ENCODE results near the gene DHRS3. TPM values are rescaled to one million over a fixed set of nuclear protein-coding genes. Genes with fewer than 3 reads are reported as not detected.

Gene DHRS3
- total RNA-seq, 1 experiment from 2014 or later: 154 TPM

DNA sequence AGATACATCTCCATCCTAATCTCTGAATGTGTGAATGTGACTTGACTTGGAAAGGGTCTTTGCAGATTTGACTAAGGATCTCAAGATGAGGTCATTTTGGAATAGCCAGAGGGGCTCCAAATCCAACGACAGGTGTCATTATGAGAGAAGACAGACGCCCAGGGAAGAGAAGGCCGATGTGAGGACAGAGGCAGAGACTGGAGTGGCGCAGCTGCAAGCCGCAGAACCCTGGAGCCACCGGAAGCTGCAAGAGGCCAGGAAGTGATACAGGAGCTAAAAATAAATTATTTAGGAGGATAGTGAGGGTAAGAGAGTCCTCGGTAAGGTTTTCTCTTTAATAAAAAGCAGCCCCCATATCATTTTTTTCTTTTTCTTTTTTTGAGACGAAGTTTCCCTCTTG is 16.1 kb upstream of the DHRS3 start:
- Histone ChIP-seq H4K20me1 (ENCODE audit: insufficient read depth) (no peaks in the 10 kb centered on the region), H3K36me3 (ENCODE audit: low read depth) (no peaks in the 10 kb centered on the region), H3K4me3 (no peak overlapping the region), H3K79me2 (ENCODE audit: low read depth) (no peaks in the 10 kb centered on the region), H3K9me3 (ENCODE audit: insufficient read depth, low read depth) (no peaks in the 10 kb centered on the region), H2AFZ (no peak overlapping the region), H3F3A (ENCODE audit: insufficient read depth, low read depth) (no peaks in the 10 kb centered on the region), H3K27ac (no peak overlapping the region), H3K9me2 (ENCODE audit: insufficient read depth) (no peaks in the 10 kb centered on the region), H3K4me1 (replicated peaks; ENCODE audit: insufficient read depth) (no peaks in the 10 kb centered on the region), H3K4me2 (no peak overlapping the region), H3K27me3 (ENCODE audit: insufficient read depth, low read depth) (no peaks in the 10 kb centered on the region)
- BruUV-seq (replicated peaks): no TSS peak
- POLR2A ChIA-PET (ENCODE audit: unreplicated experiment): no interaction called here
- CTCF ChIA-PET: no interaction called here
- intact Hi-C loops (cut with micrococcal nuclease; ENCODE audit: unreplicated experiment): no loop called here
- no peak for TF ChIP-seq EZH2 (IDR thresholded peaks at IDR 0.05; ENCODE audit: low read depth)
- no peak for TF ChIP-seq CTCF (conservative IDR thresholded peaks at IDR 0.05)
- no peak for DNase-seq

GRCh38 chr1:12631571-12631970 is 13.6 kb upstream of the DHRS3 start:
- no peak overlapping the region for H3K4me2 ChIP-seq
- no peak overlapping the region for H2AFZ ChIP-seq
- H3K9me3 ChIP-seq (ENCODE audit: insufficient read depth, low read depth): no peaks in the 10 kb centered on the region
- H3K4me1 ChIP-seq (replicated peaks; ENCODE audit: insufficient read depth): no peaks in the 10 kb centered on the region
- TF ChIP-seq CTCF (conservative IDR thresholded peaks at IDR 0.05): no peak
- TF ChIP-seq EZH2 (IDR thresholded peaks at IDR 0.05; ENCODE audit: low read depth): no peak
- H3F3A ChIP-seq (ENCODE audit: insufficient read depth, low read depth): no peaks in the 10 kb centered on the region
- no peaks in the 10 kb centered on the region for H3K9me2 ChIP-seq (ENCODE audit: insufficient read depth)
- intact Hi-C loops (cut with micrococcal nuclease; ENCODE audit: unreplicated experiment): no loop called here
- H3K79me2 ChIP-seq (ENCODE audit: low read depth): no peaks in the 10 kb centered on the region
- no peak overlapping the region for H3K4me3 ChIP-seq
- H3K36me3 ChIP-seq (ENCODE audit: low read depth): no peaks in the 10 kb centered on the region
- no TSS peak for BruUV-seq (replicated peaks)
- ChIA-PET CTCF (interaction anchor here (0.6 to 0.7 kb wide), 2 partner anchors 11 to 1369 kb away, joined by 3 to 13 read pairs; no protein-coding TSS in a partner anchor), POLR2A (ENCODE audit: unreplicated experiment) (interaction anchor here (0.6 kb wide), 1 partner anchor 286 kb away, joined by 4 read pairs; no protein-coding TSS in a partner anchor)
- no peak for DNase-seq
- H3K27me3 ChIP-seq (ENCODE audit: insufficient read depth, low read depth): no peaks in the 10 kb centered on the region
- H4K20me1 ChIP-seq (ENCODE audit: insufficient read depth): no peaks in the 10 kb centered on the region
- no peak overlapping the region for H3K27ac ChIP-seq

DNA sequence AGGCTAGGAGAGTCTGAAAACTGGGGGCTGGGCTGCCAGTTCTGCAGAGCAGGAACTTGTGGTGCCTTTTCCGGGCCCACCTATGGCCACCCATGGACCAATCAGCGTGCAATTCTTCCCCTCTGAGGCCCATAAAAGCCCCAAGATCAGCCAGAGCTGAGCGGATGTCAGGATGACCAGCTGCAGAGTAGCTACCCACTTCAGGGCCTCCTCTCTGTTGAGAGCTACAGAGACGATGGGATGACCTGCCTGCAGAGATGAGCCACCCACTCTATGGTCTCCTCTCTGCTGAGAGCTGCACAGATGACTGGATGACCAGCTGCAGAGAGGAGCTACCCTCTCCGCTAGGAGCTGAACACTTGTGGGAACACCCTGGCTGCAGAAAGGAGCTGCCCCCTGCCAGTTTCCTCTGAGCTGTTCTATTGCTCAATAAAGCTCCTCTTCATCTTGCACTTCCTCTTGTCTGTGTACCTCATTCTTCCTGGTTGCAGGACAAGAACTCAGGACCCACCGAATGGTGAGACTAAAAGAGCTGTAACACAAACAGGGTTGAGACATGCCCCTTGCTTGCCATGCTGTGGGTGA is 13.0 kb upstream of the DHRS3 start:
- Histone ChIP-seq H3K9me3 (ENCODE audit: insufficient read depth, low read depth) (no peaks in the 10 kb centered on the region), H3K4me3 (no peak overlapping the region), H4K20me1 (ENCODE audit: insufficient read depth) (no peaks in the 10 kb centered on the region), H3K4me2 (no peak overlapping the region), H3K27me3 (ENCODE audit: insufficient read depth, low read depth) (no peaks in the 10 kb centered on the region), H3K4me1 (replicated peaks; ENCODE audit: insufficient read depth) (no peaks in the 10 kb centered on the region), H3F3A (ENCODE audit: insufficient read depth, low read depth) (no peaks in the 10 kb centered on the region), H3K79me2 (ENCODE audit: low read depth) (no peaks in the 10 kb centered on the region), H3K36me3 (ENCODE audit: low read depth) (no peaks in the 10 kb centered on the region), H3K27ac (no peak overlapping the region), H2AFZ (no peak overlapping the region), H3K9me2 (ENCODE audit: insufficient read depth) (no peaks in the 10 kb centered on the region)
- TF ChIP-seq CTCF (conservative IDR thresholded peaks at IDR 0.05): no peak
- TF ChIP-seq EZH2 (IDR thresholded peaks at IDR 0.05; ENCODE audit: low read depth): no peak
- CTCF ChIA-PET: interaction anchor here (0.6 kb wide), 1 partner anchor 1368 kb away, joined by 3 read pairs; no protein-coding TSS in a partner anchor
- no TSS peak for BruUV-seq (replicated peaks)
- POLR2A ChIA-PET (ENCODE audit: unreplicated experiment): interaction anchor here (0.6 kb wide), 1 partner anchor 285 kb away, joined by 4 read pairs; no protein-coding TSS in a partner anchor
- no peak for DNase-seq
- intact Hi-C loops (cut with micrococcal nuclease; ENCODE audit: unreplicated experiment): no loop called here

All from PC-9 (cell line).